Esophagus squamous epithelium (tissue), 5 donors: ENCODE data around the gene WFS1. TPM values are rescaled to one million over a fixed set of nuclear protein-coding genes. Genes with fewer than 3 reads are reported as not detected.

Experiments used
- DNase-seq: peaks from one replicate; lab custom pipeline; 2025; lab: John Stamatoyannopoulos, UW
- H3K27ac ChIP-seq, 4 donors: fragments of 200-600 bp; sonication (generic); one replicate each; pipeline ENCODE4 v1.5.1; 2016 to 2019; ENCODE audit warnings: mild to moderate bottlenecking in 1 of 4
- H3K27me3 ChIP-seq, 4 donors: fragments of 200-600 bp; sonication (generic); 1 replicate in 3 of 4; 2 replicates in 1 of 4; pipeline versions ENCODE4 v1.5.1 to v1.6.0; 2017 to 2021; ENCODE audit warnings: antibody characterized with exemption in 1 of 4
- H3K36me3 ChIP-seq, 3 donors: fragments of 200-600 bp; sonication (generic); one replicate each; pipeline ENCODE4 v1.5.1; 2016 to 2019
- H3K4me1 ChIP-seq, 3 donors: fragments of 200-600 bp; sonication (generic); one replicate each; pipeline ENCODE4 v1.5.1; 2017 to 2019
- H3K4me3 ChIP-seq, 4 donors: fragments of 200-600 bp; sonication (generic); 1 replicate in 3 of 4; 2 replicates in 1 of 4; pipeline ENCODE4 v1.5.1; 2016 to 2019; ENCODE audit warnings: mild to moderate bottlenecking in 2 of 4, moderate library complexity in 1 of 4
- H3K9me3 ChIP-seq, 3 donors: fragments of 200-600 bp; sonication (generic); one replicate each; pipeline ENCODE4 v1.5.1; 2016 to 2019
- CTCF ChIP-seq, 6 experiments: fragments of 450-650 bp in 4 of 6; fragments of 200-600 bp in 2 of 6; sonication (generic) in 2 of 6; IDR thresholded peaks; one replicate each; pipeline ENCODE4 v1.5.1; 2016 to 2019; ENCODE audit warnings: antibody characterized with exemption in 6 of 6, mild to moderate bottlenecking in 4 of 6, moderate library complexity in 4 of 6
- POLR2A ChIP-seq, 4 donors: fragments of 450-650 bp; IDR thresholded peaks; one replicate each; pipeline ENCODE4 v1.6.1; 2017; ENCODE audit warnings: antibody characterized with exemption in 4 of 4, mild to moderate bottlenecking in 4 of 4, moderate library complexity in 3 of 4
- WGBS, 2 donors: methylation state at CpG; one replicate each; pipeline ENCODE4 v1.1.5; 2018; 5-methylcytosine and 5-hydroxymethylcytosine counted together
- intact Hi-C: fragments of 100-400 bp; cut with DNase I; formaldehyde crosslinking; loops from one replicate; pipeline ENCODE4 v1.15.0; 2022
- total RNA-seq, 4 donors: library from RNA; depleted of rRNA; stranded (reverse); fragments of >200 nt; gene quantifications; one replicate each; pipeline ENCODE4 v1.1.0, GENCODE V29; 2016
- donor health status: DM: yes; HTN: yes; CAD: no.

WFS1 gene
- total RNA-seq, 4 donors from 2014 or later, result 6.5 to 20.4 (median 9.6) TPM

GRCh38 chr4:6224735-6225134, 44.9 kb upstream of the WFS1 start:
- 63 to 73% methylated on average over 3 of the region's 3 CpGs for WGBS, 2 donors
- H3K36me3 ChIP-seq, result no peaks in the 10 kb centered on the region

DNA sequence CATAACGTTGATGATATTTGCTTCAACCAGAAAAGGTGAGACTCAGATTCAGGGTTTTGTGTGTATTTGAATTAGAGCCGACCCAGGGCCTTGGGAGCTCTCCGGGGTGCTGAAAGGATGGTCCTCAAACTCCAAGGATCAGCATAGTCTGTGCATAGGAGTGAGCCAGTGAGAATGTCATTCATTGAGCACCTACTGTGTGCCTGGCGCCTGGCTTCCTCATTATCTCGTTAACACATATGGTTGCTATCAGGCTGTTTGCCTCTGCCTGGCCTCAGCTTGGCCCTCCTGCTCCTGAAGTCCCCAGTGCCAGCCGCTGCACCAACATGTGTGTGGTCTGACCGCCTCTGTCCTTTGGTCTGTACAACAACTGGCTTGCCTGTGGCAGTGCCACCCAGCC, 44.2 kb upstream of the WFS1 start:
- no peak for DNase-seq
- no peaks in the 10 kb centered on the region for H3K36me3 ChIP-seq
- TF ChIP-seq CTCF (IDR thresholded peaks at IDR 0.05) (no peak), POLR2A (IDR thresholded peaks at IDR 0.05) (no peak)
- peaks cover 6 to 99% (median 11%) of the 10 kb centered on the region in 4 donors for H3K27me3 ChIP-seq
- intact Hi-C loops, result no loop called here
- H3K4me1 ChIP-seq, result peaks cover 0 to 10% (median 7%) of the 10 kb centered on the region in 3 donors
- H3K9me3 ChIP-seq, result peaks cover 0 to 9% (median 8%) of the 10 kb centered on the region in 3 donors
- no peak overlapping the region for H3K4me3 ChIP-seq
- no peak overlapping the region for H3K27ac ChIP-seq
- 27 to 29% methylated on average over 6 of the region's 7 CpGs for WGBS, 2 donors

More at GRCh38 chr4:6224735-6225134, 44.9 kb upstream of the WFS1 start:
- no peak for DNase-seq
- Histone ChIP-seq H3K4me1 (peaks cover 0 to 10% (median 7%) of the 10 kb centered on the region in 3 donors), H3K4me3 (no peak overlapping the region), H3K27ac (no peak overlapping the region), H3K27me3 (peaks cover 6 to 99% (median 11%) of the 10 kb centered on the region in 4 donors), H3K9me3 (peaks cover 0 to 9% (median 8%) of the 10 kb centered on the region in 3 donors)
- TF ChIP-seq CTCF (IDR thresholded peaks at IDR 0.05) (no peak), POLR2A (IDR thresholded peaks at IDR 0.05) (no peak)
- intact Hi-C loops, result no loop called here

DNA sequence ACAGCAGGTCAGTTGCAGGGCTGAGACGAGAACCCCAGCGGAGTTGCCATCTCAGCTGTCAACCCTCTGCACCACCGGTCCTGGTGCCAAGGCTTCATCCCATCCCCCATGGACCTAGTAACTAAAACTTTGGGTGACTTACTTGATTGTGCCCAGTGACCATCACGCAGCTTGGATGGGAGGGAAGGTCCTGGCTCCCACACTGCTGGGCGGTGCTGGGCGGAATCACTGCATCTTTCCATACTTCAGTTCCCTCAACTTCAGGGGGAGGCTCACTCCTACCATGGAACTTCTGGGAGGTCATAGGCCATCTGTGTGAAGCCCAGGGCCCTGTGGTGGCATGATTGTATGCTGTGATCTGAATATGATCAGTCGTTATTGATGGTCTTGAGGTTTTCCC, 43.1 kb upstream of the WFS1 start:
- Histone ChIP-seq H3K27me3 (peaks cover 6 to 88% (median 8%) of the 10 kb centered on the region in 4 donors), H3K9me3 (peaks cover 0 to 9% (median 8%) of the 10 kb centered on the region in 3 donors), H3K27ac (no peak overlapping the region), H3K36me3 (no peaks in the 10 kb centered on the region), H3K4me1 (peaks cover 0 to 8% (median 7%) of the 10 kb centered on the region in 3 donors), H3K4me3 (no peak overlapping the region)
- no peak for TF ChIP-seq CTCF (IDR thresholded peaks at IDR 0.05)
- no peak for TF ChIP-seq POLR2A (IDR thresholded peaks at IDR 0.05)
- no peak for DNase-seq
- intact Hi-C loops, result no loop called here
- WGBS, 2 donors, result 81 to 100% methylated on average over 2 to 4 of the region's 7 CpGs

DNA sequence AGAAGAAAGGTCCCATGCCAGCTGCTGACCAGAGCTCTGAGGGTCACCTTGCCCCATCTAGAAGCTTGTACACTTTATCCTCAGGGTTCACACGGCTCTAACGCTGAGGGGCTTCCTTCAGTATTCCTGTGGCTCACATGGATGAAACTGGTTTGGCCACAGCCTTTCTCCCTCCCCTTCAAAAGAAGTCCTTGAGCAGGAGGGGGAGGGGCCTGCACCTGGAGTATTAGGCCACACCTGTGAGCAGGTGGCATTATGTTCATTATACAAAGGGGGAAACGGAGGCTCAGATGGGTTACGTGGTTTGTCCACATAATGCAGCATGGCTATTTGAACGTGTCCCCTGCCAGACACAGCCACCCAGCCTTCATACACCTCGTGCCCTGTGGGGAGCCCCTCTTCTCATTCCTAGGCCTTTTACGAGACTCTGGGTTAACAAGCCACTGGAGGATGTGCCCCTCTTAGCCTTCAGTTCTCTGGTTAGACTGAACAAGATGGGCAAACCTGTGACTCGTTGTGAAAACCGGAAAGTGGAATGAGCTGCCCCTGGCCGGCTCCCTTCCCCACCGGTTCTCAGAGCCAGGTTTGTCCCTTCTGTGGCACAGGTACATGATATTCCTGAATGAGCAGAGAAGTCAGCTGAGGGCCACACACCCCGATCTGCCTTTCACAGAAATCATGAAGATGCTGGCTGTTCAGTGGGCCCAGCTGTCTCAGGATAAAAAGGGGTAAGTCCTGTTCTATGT, 42.1 kb upstream of the WFS1 start:
- intact Hi-C loops, result no loop called here
- no peaks in the 10 kb centered on the region for H3K36me3 ChIP-seq
- WGBS, 2 donors, result 57 to 66% methylated on average over 8 of the region's 12 CpGs
- no peak for TF ChIP-seq POLR2A (IDR thresholded peaks at IDR 0.05)
- no peak for TF ChIP-seq CTCF (IDR thresholded peaks at IDR 0.05)
- no peak for DNase-seq
- H3K27me3 ChIP-seq, result peaks cover 0 to 78% (median 3%) of the 10 kb centered on the region in 4 donors
- peaks cover 0 to 6% (median 2%) of the 10 kb centered on the region in 3 donors for H3K9me3 ChIP-seq
- H3K4me1 ChIP-seq, result no peaks in the 10 kb centered on the region
- H3K27ac ChIP-seq, result no peak overlapping the region
- no peak overlapping the region for H3K4me3 ChIP-seq
